CD4-positive, alpha-beta T cell treated with Interleukin-17A for 1 hour (primary cell): Measurements from ENCODE around the gene BPIFB1.
A peak's percentile ranks its signal among the peaks of the same experiment; 100 is the strongest.

Source experiments
- DNase-seq: peaks from one replicate; pipeline ENCODE4 v3.0.0-alpha.2; 2020

The BPIFB1 gene, protein sequence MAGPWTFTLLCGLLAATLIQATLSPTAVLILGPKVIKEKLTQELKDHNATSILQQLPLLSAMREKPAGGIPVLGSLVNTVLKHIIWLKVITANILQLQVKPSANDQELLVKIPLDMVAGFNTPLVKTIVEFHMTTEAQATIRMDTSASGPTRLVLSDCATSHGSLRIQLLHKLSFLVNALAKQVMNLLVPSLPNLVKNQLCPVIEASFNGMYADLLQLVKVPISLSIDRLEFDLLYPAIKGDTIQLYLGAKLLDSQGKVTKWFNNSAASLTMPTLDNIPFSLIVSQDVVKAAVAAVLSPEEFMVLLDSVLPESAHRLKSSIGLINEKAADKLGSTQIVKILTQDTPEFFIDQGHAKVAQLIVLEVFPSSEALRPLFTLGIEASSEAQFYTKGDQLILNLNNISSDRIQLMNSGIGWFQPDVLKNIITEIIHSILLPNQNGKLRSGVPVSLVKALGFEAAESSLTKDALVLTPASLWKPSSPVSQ

GRCh38 chr20:33282991-33283555 lies at the start of gene BPIFB1:
BPIFB1 (plus strand) TSS chr20:33283214; CDS start chr20:33286074, 2,860 bp downstream.
- no peak for DNase-seq

- DNase-seq: no peak
Measured at GRCh38 chr20:33234050-33234449, 49.0 kb upstream of the BPIFB1 start.

GRCh38 chr20:33235696-33236095 lies 47.3 kb upstream of the BPIFB1 start, which contains the start of gene BPIFA1:
BPIFA1 (plus strand) TSS chr20:33235996; CDS start chr20:33237712, 1,716 bp downstream.
- no peak for DNase-seq

- no peak for DNase-seq
Measured at GRCh38 chr20:33236351-33236750, 46.7 kb upstream of the BPIFB1 start.

DNA sequence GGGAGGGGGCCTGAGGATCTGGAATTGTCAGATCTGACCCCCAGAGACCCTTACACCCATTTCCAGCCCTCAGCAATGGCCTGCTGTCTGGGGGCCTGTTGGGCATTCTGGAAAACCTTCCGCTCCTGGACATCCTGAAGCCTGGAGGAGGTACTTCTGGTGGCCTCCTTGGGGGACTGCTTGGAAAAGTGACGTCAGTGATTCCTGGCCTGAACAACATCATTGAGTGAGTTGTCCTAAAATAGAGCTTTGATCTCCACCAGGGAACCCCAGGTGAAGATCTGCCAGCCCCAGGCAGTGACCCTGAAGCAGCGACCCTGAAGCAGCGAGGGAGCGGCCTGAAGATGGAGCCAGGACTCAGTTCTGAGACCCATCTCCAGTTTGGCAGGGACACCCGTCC lies 45.0 kb upstream of the BPIFB1 start:
- DNase-seq: no peak

DNA sequence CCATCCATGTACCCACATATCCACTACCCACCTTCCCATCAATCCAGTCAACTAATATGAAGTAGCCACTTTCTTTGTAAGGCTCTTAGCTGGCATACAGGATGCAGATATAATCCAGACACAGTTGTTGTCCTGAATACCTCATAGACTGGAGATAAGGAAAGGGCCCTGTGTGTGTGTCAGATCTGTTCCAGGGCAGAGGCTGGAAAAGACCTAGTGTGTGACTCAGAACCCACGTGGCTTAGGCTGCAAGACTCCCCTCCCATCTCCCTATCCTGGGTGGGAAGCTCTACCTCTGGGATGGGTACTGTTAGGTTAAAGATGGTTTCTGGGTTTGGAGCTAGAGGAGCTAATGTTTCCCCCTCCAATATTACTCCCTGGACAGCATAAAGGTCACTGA lies 43.6 kb upstream of the BPIFB1 start:
- DNase-seq: no peak

- DNase-seq: no peak
Measured at GRCh38 chr20:33239979-33240736, 42.9 kb upstream of the BPIFB1 start.

DNA sequence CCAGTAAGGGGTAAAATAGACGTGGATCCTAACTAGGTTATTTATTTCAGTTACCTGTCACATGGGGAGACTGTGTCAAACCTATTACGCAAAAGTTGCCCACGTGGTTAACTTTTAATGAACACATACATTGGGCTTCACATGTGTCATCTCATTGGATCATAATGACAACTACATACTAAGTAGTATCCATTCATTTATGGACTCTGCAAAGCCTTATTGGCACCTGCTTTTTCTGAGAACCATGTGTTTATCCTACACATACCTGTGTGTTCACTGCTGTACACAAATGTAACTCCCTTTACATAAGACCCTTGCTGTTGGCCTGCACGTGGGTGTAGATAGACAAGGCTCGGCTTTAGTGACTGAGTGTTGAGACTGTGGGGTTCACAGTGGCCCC lies 42.1 kb upstream of the BPIFB1 start:
- DNase-seq: no peak

- DNase-seq: no peak
Measured at GRCh38 chr20:33242319-33243100, 40.5 kb upstream of the BPIFB1 start.

DNA sequence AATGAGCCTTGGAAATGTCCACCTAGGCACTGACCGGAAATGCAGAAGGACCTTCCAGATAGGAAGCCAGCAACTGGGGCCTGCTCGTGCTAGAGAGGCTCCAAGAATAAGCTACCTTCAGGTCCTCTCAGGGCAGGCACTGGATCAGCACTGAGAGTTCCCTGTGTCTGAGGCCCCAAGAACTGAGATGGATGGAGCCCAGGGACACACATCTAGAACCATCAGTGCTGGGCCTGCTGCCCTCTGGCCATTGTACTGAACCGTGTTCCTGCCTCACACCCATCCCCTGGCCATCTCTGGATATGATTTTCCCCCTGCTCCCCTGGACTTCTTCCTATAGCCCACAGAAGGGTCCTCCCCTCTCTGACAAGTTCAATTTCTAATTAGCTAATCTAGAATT lies 36.9 kb upstream of the BPIFB1 start:
- no peak for DNase-seq

DNA sequence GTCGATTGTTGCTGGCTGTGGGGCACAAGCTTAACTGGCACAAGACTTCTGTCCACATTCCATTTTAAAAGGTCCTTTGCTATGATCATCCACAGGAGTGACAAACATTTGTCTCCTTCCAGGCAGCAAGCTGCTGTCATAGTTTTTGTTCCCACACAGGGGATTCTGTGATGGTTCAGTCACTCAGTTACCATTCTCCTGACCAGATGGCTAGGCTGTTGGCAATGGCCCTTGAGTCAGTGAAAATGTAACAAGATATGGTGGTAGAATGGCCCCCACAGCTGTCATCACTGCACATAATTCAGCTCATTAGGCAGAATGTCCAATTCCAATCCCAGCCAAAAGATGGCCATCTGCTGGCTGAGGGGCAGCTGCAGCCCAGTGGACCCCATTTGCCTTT lies 33.6 kb upstream of the BPIFB1 start:
- no peak for DNase-seq

DNA sequence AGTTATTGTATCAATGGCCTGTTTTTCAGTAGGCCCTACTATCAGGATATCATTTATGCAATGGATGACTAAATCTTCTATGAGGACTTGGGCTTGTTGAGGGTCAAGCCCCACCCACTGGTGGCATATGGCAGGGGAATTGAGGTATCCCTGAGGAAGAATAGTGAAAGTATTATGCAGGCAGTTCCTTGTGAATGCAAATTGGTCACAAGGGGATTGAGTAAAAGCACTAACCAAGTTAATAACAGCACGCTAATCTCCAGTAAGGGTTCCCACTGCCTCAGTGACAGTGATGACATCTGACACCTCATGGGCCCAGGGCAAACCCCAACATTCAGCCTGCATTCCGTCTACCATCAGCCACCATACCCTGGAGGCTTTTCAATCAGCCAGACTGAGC lies 32.3 kb upstream of the BPIFB1 start:
- DNase-seq: no peak

- no peak for DNase-seq
Measured at GRCh38 chr20:33251496-33251895, 31.5 kb upstream of the BPIFB1 start.

DNA sequence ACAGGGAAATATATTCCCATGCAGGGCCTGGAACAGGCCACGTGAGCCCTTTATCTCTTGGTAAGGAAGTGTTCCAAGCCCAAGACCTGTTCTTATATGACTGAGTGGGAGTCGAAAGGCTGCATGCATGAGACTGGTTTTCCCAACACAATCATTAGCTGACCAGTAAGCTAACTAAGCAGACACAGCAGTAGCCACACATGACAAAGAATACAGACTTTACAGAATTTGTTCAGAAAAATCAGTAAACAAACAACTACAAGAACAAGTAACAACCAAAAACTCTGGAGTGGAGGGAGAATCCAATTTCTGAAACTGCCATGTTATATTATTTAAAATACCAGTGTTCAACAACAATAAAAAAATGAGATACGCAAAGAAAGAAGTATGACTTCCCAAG lies 30.6 kb upstream of the BPIFB1 start:
- no peak for DNase-seq

- no peak for DNase-seq
Measured at GRCh38 chr20:33255005-33255404, 28.0 kb upstream of the BPIFB1 start.

DNA sequence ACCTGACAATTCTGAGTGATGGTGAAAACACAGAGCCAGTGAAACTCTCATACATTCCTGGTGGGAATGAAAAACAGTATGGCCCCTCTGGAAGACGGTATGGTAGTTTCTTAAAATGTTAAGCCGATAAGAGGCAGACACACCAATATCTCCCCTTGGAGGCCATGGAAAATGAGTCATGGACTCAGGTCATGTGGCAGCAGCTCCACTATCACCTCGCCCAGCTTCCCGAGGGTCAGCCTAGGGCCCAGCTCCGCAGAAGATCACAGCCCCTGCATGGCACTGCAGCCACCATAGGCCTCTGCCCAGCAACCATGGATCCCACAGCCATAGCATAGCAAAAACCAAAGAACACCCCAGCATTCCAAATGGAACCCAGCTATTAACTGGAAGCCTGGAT lies 25.8 kb upstream of the BPIFB1 start:
- DNase-seq: no peak

- no peak for DNase-seq
Measured at GRCh38 chr20:33259371-33259770, 23.6 kb upstream of the BPIFB1 start.

- DNase-seq: no peak
Measured at GRCh38 chr20:33261465-33261864, 21.5 kb upstream of the BPIFB1 start.

DNA sequence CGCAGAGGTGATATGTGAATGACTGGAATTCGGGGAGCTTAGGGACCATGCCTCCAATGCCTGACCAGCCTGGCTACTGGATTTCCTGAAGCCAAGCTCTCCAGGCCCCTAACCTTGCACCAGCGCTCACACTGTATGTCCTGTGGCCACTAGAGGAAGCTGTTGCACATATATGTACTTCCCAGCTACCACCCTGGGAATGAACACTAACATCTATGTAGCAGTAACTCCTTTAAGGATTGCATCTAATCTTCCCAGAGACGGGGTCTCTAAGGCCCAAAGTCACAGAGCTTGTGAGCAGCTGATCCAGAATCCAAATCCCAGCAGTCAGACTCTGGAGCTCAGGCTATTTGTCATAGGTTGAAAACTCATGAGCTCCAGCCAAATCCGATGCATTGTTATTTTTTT lies 20.4 kb upstream of the BPIFB1 start:
- DNase-seq: peak; percentile 1

DNA sequence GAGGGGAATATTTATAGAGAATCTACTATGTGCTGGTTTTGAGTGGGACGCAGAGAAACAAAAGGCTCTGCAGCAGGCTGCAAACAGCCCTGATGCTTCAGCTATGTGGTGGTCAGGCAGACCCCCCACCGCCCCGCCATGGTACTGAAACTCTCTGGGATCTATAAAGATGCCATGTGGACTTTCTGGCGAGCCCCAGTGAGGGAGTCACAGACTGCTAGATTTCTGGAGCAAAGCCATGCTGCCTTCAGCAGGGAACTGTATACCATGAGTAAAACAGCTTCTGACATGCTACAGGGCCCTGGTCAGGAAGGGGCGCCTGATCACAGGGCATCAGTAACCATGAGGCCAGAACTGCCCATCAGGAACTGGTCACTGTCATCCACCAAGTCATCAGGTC lies 19.2 kb upstream of the BPIFB1 start:
- no peak for DNase-seq

DNA sequence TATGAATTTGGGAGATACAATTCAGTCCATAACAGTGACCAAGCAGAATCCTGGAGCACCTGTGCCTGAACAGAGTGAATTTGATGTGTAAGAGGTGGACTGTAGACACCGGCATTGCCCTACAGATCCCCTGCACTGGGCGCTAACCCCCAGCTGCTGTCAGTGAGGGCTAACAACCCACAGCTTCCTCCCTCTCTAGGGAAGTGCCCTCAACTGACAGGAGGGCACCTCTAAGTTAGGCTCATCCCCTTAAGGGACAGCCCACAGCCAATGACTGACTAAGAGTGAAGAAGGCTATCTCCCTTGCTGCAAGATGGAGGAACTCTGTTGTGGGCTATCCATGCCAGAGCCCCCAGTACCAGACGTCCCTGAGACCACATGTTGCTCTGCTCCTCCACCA lies 15.3 kb upstream of the BPIFB1 start:
- no peak for DNase-seq

- no peak for DNase-seq
Measured at GRCh38 chr20:33272155-33272873, 10.7 kb upstream of the BPIFB1 start.
